A673 (cell line): ENCODE results near the gene CPN2.

Experiments used
- CTCF ChIP-seq: fragments of 300-800, 200-600 bp; sonication (generic); conservative IDR thresholded peaks from 2 replicates; pipeline ENCODE4 v1.5.1; 2017; ENCODE audit warnings: low read depth, mild to moderate bottlenecking, antibody characterized with exemption, low read length, moderate library complexity, mixed read lengths
- EZH2 ChIP-seq: fragments of 200-600 bp; sonication (generic); IDR thresholded peaks from 2 replicates; pipeline ENCODE4 v1.6.1; 2017; ENCODE audit warnings: borderline replicate concordance, low read depth, mild to moderate bottlenecking, mixed read lengths, antibody characterized with exemption, low read length; ENCODE audit not compliant: poor library complexity, severe bottlenecking

- TF ChIP-seq CTCF (no peak), EZH2 (no peak)
Observed at GRCh38 chr3:194360568-194360967, 9.4 kb upstream of the CPN2 start.
